HG03378 (cell line): ENCODE data around the gene CACNA1D.
"Not testable (repeated sequence)": the region's sequence is repeated elsewhere in the genome, so short reads cannot be mapped to it uniquely, and the experiment has no call there.

Experiments used
- ATAC-seq: cut with Tn5 transposase; IDR thresholded peaks from one replicate; pipeline ENCODE4 v1.9.1; 2021; ENCODE audit warnings: mild to moderate bottlenecking, moderate library complexity; ENCODE audit not compliant: unreplicated experiment

Gene CACNA1D

GRCh38 chr3:53646723-53647122 lies 152.3 kb downstream of the CACNA1D start:
- ATAC-seq = peak; percentile 55

DNA sequence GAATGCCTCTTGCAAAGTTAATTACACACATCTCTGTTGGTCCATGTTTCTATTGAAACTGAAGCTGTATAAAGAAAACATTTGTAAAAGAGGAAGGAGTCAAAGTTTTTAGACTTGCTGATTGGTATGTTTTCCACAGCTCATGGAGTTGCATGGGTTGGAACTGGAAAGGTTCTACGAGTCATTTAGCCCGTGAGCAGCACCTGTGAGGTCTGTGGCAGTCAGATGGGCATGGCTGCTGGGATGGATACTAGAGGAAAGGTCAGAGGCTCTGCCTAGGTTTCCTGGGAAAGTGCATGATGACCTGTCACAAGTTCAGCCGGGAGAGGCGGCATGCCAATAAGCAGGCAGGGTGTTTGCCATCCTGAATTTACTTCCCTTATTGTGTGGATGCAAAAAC lies 155.4 kb downstream of the CACNA1D start:
- no peak for ATAC-seq

- peak; percentile 89 for ATAC-seq
Observed at GRCh38 chr3:53650424-53650823, 156.0 kb downstream of the CACNA1D start.

GRCh38 chr3:53650928-53651661 lies 156.7 kb downstream of the CACNA1D start:
- no peak for ATAC-seq

GRCh38 chr3:53651927-53652326 lies 157.5 kb downstream of the CACNA1D start:
- no peak for ATAC-seq

GRCh38 chr3:53657651-53658050 lies 163.2 kb downstream of the CACNA1D start:
- no peak for ATAC-seq

GRCh38 chr3:53658613-53659193 lies 164.3 kb downstream of the CACNA1D start:
- no peak for ATAC-seq

DNA sequence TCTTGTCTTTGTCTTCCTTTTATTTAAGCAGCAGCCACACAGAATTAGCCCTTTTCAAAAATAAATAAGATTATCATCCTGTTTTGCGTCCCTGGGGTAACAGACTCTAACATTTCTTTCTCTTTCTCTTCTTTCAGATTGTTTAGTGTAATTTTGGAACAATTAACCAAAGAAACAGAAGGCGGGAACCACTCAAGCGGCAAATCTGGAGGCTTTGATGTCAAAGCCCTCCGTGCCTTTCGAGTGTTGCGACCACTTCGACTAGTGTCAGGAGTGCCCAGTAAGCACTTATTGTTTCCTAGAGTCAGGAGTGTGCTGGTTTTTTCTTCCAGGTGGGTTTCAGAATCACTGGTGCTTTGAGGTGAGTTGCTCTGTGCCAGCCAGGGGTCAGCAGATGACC lies 165.6 kb downstream of the CACNA1D start:
- ATAC-seq = no peak

GRCh38 chr3:53661480-53661879 lies 167.1 kb downstream of the CACNA1D start:
- no peak for ATAC-seq

DNA sequence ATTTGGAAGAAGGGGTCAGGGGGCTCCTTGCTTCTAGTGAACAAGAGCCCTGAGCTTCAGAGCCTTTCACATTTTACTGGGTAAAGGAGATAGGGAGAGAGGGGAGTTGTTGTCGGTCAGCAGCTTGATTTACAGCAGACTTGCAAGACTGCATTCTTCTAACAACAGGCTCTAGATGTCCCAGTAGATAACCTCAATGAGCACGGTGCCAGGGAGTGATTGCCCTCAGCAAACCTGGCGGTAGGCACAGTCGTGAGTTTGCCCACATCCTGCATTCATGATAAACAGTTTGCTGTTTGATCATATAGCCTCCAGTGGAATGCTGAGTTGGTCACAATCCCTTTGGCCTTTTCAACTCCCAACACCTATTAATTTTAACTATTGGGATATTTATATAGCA lies 170.4 kb downstream of the CACNA1D start:
- ATAC-seq = not testable (repeated sequence)

DNA sequence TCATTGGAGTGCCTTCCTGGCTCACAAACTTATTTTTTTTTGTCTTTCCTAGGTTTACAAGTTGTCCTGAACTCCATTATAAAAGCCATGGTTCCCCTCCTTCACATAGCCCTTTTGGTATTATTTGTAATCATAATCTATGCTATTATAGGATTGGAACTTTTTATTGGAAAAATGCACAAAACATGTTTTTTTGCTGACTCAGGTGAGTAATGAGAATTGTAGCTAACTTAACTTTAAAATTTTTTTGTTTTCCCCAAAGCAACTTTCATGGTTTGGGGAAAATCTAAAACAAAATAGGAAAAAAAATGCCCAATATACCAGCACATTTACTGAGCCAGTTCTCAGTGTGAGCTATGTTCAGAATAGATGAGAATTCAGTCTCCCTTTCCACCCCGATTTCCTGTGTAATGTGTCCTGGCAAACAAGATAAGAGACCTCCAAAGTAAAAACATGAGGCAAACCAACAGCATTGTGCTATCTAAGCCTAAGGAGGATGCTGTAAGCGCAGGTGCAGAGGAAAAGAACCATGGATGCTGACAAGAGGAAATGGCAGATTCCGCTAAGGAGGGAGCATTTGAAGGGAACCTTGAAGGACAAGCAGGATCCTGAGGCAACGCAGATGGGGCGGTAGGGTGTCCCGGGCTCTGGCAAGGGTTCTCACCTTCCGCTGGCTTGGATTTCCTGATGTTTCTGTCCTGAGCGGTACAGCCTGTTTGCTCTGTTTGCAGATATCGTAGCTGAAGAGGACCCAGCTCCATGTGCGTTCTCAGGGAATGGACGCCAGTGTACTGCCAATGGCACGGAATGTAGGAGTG lies 171.4 kb downstream of the CACNA1D start:
- no peak for ATAC-seq

DNA sequence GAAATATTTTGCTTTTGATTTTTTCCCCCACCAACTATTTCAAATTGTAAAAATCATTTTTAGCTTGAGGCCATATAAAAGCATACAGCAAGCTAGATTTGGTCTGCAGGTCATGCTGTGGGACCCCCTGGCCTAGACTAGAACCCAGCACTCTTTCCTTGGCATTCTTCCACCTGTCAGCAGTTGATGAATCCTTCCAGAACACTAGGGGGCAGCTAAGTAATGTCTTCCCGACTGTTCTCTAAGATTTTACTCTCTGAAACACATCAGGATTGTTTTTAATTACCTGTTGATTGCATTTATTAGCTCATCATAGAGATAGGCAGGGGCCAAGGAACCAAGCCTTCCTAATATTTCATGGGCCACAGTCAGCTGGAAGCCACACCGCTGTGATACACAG lies 174.5 kb downstream of the CACNA1D start:
- no peak for ATAC-seq

- ATAC-seq = no peak
Observed at GRCh38 chr3:53670721-53671120, 176.3 kb downstream of the CACNA1D start.

DNA sequence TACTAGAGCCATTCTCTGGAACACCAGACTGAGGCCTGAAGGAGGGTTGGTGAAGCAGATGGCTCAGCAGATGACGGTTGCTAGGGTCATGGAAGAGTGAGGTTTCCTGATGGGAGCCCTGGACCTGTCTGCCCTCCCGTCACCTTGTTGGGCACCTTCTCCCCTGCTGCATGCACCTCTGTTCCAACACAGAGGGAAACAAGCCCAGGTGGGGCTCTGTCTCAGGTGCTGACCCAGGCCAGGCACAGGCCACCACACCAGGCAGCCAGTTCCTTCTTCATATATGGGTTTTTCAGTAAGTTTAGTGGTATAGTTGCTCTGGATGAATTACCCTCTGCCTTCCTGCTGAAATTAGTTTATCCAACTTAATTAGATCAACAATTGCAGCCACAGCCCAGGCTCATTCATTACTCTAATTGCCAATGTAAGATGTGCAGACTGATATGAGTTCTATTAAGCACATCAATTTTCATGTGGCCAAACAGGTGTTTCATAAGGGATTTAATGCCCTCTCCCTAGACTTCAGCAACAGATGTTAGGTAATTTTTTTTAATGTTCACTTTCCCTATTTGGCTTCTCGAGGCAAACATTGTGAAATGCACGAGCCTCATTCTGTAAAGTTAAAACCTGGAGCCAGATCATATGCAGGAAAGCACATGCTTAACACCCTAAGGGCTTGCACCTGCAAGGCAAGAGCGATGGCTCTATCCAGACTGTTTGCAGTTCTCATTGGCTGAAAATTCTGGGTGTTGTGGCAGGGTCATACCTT lies 177.0 kb downstream of the CACNA1D start:
- ATAC-seq = no peak

DNA sequence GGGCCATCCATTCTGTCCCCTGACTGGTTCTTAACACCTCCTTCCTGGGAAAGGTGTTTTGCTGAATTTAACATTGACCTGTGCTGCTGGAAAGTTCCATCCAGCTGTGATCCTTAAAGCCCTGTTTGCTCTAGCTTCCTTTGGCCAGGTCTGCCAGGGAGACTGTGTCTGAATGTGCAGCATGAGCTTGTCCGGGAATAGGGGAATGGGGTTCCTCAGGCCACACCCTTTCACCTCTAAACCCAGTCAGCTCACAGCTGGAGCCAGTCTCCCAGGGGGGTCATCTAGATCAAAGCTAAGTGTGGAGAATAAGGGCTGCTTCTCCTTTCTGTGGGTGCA lies 177.5 kb downstream of the CACNA1D start:
- ATAC-seq = no peak

GRCh38 chr3:53672981-53673380 lies 178.6 kb downstream of the CACNA1D start:
- ATAC-seq = no peak

DNA sequence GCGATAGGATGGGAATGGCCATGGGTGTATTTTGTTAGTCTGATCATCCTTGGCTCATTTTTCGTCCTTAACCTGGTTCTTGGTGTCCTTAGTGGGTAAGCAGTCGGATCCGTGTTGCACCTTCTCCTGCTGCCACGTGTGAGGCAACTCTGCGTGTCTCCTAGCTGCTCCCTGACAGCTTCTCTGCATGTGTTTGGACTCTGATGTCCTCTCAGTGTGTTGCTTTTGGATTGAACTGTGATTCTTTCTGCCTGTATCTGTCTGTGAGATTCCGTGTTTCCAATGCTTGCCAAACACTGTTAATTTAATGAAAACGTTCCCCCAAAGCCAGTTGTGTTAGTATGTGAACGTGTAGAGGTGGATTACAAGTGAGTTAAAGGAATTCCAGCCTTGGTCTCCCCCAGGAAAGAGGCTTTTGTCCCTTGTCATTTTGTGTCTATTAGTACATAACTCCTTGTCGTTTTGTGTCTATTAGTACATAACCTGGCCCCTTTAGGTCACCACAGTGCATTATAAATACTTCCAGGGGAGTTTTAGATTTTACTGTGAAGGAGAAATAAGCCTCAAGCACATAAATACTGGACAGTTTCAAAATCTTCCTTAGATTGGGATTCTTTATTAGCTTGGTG lies 179.4 kb downstream of the CACNA1D start:
- no peak for ATAC-seq

DNA sequence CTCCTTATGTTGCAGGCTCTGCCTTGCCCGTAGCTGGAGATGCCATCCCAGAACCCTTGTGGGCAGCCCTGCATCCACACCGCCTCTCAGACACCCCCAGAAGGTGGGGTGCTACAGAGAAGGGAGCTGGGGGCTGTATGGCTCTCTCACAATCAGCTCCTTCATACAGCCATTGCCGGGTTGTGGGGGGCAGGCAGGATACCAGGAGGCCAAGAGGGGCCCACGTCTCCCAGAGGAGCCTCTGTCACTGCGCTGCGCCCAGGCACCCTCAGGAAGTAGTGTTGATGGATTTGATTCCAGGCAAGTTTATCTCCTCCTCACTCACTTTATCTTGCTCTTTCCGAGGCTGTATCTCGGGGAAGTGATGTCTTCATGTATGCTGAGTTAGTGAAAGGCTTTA lies 180.2 kb downstream of the CACNA1D start:
- ATAC-seq = no peak

DNA sequence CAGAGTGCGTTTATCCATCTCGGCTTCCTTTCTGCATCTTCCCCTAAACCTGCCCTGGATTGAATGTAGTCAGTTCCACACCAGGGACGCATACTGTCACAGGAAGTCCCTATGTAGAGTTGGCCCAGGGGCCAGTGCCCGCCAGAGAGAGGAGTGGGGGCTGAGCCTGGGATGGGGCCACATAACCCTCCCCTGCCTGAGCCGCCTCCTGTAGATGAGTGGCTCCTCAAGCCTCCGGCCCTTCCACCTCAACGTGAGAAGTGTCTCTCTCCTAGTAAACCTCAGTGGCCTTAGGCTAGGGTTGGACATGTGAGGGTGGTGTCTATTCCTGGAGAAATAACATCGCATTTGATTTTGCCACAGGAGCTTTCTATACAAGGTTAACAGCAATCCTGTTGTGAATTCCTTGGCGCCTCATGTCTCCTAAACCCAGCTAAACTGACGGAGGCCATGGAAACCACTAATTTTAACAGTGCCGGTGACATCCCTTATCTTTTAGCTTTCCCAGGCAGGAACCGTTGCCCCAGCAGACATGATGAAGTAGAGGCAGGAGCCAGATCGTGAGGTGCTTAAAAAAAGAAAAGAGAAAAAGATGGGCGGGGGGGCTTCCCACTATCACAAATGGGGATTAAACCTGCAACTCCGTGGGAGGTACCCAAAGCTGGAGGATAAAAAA lies 180.7 kb downstream of the CACNA1D start:
- ATAC-seq = no peak

- ATAC-seq = no peak
Observed at GRCh38 chr3:53675942-53676341, 181.5 kb downstream of the CACNA1D start.
